ENCODE results near the gene PPFIA2.

PPFIA2 gene

GRCh38 chr12:81333812-81334211 is 425.3 kb downstream of the PPFIA2 start:
- DNase-seq, result no peak

DNA sequence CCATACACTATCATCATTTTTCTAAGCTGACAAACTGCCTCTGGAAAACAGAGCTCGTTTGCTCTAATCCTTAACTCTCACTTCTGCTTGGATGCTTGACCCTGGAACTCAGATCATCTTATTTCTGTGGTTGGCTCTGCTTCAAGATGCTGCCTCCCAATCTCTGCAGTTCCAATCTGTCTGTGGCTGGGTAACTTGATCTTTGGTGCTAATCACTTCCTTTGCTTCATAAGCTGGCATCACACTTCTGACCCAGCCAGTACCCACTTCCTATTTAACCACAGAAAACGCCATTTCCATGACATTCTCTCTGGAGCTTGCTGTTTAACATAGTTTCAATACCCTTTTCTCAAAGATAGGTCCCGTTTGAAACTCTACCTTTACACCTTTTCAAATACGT is 427.1 kb downstream of the PPFIA2 start:
- no peak for DNase-seq

- no peak for DNase-seq
These were observed 428.7 kb downstream of the PPFIA2 start for GRCh38 chr12:81330480-81330879.

- DNase-seq, result no peak
These were observed 430.1 kb downstream of the PPFIA2 start for GRCh38 chr12:81329085-81329484.

GRCh38 chr12:81327425-81327824 is 431.7 kb downstream of the PPFIA2 start:
- no peak for DNase-seq

DNA sequence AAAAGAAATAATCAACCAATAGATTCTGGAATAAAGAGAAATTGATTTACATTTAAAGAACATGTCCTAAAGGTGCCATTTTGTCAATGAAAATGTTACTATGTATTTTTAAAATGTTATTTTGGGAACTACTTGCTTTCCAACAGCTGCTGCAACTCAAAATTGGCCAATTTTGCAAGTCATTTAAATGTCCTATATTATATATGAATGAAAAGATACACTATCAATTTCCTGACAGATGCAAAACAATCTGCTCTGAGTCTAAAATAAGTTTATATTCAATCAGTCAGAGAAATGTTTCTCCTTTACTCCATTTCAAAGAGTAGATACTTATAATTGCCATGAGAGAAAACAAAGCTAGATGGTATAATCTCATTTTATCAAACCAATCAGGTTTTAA is 434.1 kb downstream of the PPFIA2 start:
- no peak for DNase-seq

DNA sequence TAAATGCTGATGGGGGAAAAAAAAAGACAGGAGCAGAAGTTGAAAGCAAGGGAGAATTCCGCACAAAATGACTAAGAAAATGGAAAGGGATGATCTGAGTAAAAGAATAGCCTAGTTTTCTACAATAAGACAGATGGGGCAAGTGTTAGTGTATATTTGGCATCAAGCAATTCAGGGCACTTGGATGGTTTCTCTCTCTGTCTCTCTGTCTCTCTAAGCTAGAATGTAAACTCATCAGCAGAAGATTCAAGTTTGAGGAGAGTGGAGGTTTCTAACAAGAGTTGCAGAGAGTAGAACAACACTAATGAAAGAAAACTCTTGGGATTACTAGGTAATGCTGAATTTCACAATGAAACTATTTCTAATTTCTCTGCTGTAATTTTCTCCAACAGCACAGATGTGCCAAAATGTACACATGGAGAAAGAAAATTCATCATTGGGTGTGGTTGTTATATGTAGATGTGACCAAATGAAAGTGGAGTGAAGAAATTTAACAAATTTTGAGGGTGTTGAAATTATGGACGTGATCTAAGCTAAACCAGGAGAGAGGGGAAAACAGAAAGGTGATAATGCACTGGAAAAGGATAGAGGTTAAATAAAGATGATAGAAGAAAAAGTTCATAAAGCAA is 444.1 kb downstream of the PPFIA2 start:
- no peak for DNase-seq

GRCh38 chr12:81303935-81304334 is 455.2 kb downstream of the PPFIA2 start:
- DNase-seq, result no peak

DNA sequence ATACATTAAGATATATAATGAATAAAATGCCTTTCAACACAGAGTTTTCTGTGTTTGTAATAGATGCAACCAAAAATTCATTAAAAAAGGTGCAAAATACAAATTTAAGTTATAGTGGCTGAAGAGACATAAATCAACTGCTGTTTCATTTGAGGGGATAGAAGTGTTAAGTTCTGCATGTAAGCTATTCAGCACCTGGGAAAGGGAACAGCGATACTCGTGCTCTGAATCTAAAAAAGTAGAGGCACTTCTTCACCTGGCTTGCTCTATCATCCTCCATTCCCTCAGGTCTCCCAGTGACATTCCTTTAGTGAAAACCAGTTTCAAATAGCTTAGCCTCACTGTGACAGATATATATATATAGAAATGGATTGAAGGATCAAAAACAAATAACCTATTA is 458.7 kb downstream of the PPFIA2 start:
- no peak for DNase-seq

DNA sequence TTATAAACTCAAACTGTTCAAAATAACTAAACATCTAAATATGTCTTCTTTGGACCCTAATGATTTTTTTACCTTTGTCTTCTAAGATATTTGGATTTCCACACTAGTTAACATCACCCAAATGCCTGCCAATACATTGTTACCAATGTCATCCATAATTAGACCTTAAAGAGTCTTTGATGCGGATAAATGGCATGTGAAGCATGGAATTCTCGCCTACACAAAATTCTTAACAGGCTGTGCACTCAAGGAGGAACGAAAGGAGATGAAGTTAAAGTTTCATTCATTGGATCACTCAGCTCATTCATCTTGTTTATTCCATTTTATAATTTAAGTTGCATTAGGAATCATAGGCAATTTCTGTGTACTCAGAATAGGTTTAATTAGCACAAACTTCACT is 461.5 kb downstream of the PPFIA2 start:
- no peak for DNase-seq

GRCh38 chr12:81296556-81297305 is 462.4 kb downstream of the PPFIA2 start:
- peak; percentile 37 for DNase-seq

- no peak for DNase-seq
These were observed 463.9 kb downstream of the PPFIA2 start for GRCh38 chr12:81295251-81295650.

DNA sequence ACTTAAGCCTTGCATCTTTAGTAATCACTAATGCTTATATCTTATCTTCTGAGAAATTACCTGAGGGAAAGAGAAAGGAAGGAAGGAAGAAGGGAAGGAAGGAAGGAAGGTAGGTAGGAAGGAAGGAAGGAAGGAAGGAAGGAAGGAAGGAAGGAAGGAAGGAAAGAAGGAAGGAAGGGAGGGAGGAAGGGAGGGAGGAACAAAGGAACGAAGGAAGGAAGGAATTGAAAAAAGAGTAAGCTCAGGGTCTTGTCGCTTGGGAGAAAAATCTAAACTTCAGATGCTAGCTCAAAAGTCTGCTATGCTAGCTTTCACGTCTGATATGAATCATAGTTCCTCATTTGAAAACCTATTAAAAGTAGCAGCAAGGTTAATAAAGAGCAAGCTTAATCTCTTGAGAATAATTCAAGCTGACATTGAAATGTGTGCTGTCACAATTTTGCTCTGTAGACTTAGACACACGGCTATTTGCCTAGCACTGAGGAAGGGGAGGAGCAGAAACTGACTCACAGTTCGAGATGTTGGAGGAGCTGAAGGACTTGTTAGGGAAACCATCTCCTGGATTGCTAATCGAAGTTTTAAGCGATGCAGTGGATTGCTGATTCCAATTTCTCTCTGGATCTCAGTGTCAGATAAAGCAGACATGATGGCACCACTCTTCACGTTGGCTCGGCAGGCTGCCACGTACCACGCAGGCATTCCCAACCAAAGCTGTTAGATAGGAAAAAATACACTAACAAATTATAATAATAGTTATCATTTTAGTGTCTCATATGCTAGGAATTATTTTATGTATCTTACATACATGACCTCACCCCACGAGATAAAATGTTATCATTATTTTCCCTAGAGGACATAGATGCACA is 464.6 kb downstream of the PPFIA2 start:
- DNase-seq, result no peak

DNA sequence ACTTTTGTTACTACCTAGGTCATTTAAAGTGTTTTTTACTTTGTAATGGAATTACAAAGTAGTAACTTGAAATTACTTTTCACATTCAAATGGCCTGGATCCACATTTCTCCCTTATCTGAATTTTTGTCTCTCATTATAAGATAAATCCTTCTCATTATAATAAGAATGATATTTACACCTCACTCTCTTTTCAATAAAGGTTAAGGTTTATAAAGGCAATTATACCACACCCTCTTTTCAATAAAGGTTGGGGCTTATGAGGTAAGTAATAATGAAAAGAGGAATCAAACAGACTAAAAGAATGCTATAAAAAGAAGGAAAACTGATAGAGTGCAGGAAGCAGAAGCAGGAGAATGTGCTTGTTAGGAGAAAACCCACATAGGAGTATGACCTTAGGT is 470.5 kb downstream of the PPFIA2 start:
- DNase-seq, result no peak

DNA sequence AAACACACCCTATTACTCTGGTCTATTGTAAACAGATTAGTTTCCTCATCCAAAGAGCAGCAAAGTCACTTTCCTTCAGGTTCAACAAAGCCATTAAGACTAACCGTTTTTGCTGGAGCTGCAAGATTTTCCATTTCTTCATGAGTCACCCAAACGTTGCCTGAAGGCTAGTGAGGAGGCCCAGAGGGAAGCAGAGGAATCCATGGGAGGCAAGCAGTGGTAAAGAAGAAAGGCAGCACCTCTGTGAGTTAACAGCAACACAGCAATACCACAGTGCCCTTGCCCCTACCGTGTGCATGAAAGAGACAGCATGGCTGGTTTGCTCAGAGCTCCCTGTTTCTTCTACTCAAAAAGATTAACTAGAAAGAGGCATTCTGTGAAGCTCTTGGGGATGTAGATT is 475.0 kb downstream of the PPFIA2 start:
- DNase-seq, result no peak

DNA sequence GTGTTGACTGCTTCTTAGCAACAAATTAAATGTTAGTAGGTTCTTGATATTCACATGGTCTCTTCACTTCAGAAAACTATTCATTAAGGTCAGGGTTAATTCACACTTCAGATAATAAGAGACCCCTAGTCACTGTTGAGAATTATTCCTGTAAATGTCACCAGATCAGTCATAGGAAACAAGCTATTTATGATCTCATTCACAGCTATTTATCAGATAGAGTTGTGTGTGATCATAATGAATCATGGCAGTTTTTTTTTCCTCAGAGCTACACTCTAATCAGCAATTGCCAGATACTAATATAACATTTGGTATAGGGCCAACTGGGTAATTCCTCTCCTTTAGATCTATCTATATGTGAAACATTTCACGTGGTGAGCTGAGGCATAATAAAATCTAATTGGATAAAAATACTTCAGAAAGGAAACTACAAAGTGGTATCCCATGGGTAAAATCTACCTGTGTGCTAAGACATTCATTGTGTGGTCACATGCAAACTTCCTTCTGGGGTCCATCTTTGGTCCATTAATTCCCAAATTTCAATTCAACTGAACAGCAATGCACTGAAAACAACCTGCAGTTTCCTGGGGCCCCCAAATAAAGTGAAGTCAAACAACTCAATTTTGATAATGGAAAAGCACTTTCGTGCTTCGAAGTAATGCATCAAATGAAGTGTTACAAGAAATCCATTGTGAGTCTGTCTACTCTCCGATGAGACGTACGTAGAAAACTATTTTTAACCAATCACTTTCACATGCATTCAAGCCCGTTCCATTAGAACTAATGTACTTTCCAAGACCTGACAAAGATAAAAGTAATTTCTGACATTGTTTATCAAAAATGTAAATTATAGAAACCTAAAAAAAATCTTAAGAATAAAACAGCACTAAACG is 484.3 kb downstream of the PPFIA2 start:
- no peak for DNase-seq

- DNase-seq, result no peak
These were observed 488.8 kb downstream of the PPFIA2 start for GRCh38 chr12:81270385-81270784.

GRCh38 chr12:81263072-81263471 is 496.1 kb downstream of the PPFIA2 start:
- no peak for DNase-seq

GRCh38 chr12:81261508-81262207 is 497.5 kb downstream of the PPFIA2 start:
- DNase-seq, result no peak

DNA sequence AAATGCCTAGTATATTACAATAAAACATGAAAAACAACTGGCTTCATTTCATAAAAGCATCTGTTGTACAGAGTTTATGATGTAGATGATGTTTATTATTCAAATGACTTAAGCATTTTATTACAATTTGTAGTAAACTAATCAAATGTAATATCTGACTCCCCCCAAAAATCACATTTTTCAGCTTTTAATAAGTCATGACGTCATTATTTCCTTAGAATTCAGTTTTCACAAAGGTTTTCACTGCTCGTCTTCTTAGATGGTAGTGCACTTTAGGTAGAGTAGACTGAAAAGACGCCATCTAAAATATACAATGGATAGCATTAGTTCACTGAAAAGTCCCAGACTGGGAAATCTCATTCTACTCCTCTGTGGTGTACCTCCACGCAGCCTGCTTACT is 499.8 kb downstream of the PPFIA2 start:
- no peak for DNase-seq

GRCh38 chr12:81257947-81258551 is 501.1 kb downstream of the PPFIA2 start:
- DNase-seq, result peak; percentile 31

DNA sequence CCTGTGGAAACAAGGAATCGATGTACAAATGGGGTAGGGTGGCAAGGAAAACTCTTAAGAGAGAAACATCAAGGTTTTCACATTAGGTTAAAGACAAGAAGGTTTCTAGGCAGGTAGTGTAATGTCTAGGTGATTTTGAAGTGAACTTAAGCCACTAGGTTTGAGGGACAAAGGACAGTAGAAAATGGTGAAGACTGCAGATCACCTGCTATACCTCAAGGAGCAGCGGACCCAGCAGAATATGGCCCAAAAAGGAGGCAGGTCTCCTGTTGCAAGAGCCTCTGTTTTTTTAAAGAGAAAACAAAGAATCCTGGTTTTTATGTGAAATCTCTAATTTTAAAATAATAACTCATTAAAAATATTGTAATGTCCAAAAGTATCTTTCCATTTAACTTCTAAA is 503.2 kb downstream of the PPFIA2 start:
- no peak for DNase-seq

Measured in NCI-H2029 (cell line).